Pancreas (tissue), 10 donors: ENCODE data around the gene CDH19. TPM values are rescaled to one million over a fixed set of nuclear protein-coding genes. Genes with fewer than 3 reads are reported as not detected.

Source experiments
- ATAC-seq, 4 donors: fragments of 200-7000 bp; cut with Tn5 transposase; one replicate each; pipeline versions ENCODE4 v1.8.0 to v1.9.1; 2020; ENCODE audit warnings: mild to moderate bottlenecking in 4 of 4, moderate library complexity in 4 of 4
- DNase-seq, 6 donors: peaks; one replicate each; pipeline ENCODE4 v3.0.0-alpha.2; 2020
- FAIRE-seq: peaks from 2 replicates; lab custom pipeline; 2012; peaks lifted over from hg19 to GRCh38; lab: Jason Lieb, UNC
- H3K27ac ChIP-seq, 4 donors: fragments of 200-600 bp; sonication (generic); 1 replicate in 3 of 4; 2 replicates in 1 of 4; pipeline versions ENCODE4 v1.5.0 to v1.8.0; 2020
- H3K27me3 ChIP-seq, 4 donors: fragments of 200-600 bp; one replicate each; pipeline ENCODE4 v1.8.0; 2021
- H3K36me3 ChIP-seq, 3 donors: fragments of 200-600 bp; sonication (generic) in 1 of 3; one replicate each; pipeline versions ENCODE4 v1.5.0 to v1.8.0; 2020 to 2021
- H3K4me1 ChIP-seq, 3 donors: fragments of 200-600 bp; one replicate each; pipeline ENCODE4 v1.8.0; 2021
- H3K4me3 ChIP-seq, 4 donors: fragments of 200-600 bp; sonication (generic) in 2 of 4; one replicate each; pipeline versions ENCODE4 v1.5.0 to v1.8.0; 2020 to 2021
- H3K9me3 ChIP-seq, 4 donors: fragments of 200-600 bp; one replicate each; pipeline ENCODE4 v1.8.0; 2021
- CTCF ChIP-seq, 4 donors: fragments of 200-600 bp; sonication (generic) in 3 of 4; IDR thresholded peaks; one replicate each; pipeline versions ENCODE4 v1.5.0 to v1.8.0; 2021; ENCODE audit warnings: antibody characterized with exemption in 4 of 4
- WGBS, 2 donors: extraction: QIAGEN DNeasy Blood & Tissue Kit; methylation state at CpG; one replicate each; pipeline ENCODE4 v1.1.7; 2013; 5-methylcytosine and 5-hydroxymethylcytosine counted together
- intact Hi-C, 3 donors: fragments of 100-400 bp; cut with DNase I; formaldehyde crosslinking; loops; one replicate each; pipeline versions ENCODE4 v1.11.1 to v1.14.2; 2022
- polyA plus RNA-seq, 2 donors: library from polyadenylated mRNA; stranded (reverse); fragments of 200-250 nt; gene quantifications; one replicate each; pipeline ENCODE4 v1.2.3, GENCODE V29; 2013
- total RNA-seq, 6 donors: library from RNA; stranded (reverse); fragmentation: NEBNext Ultra II Directional in 4 of 6; extraction: Animal tissue kit (Norgen Biotek cat#: 25700) in 4 of 6; gene quantifications; one replicate each; pipeline versions ENCODE4 v1.2.1 to v1.2.4, GENCODE V29; 2021 to 2023
- donor health status: healthy with polysubstance abuse.
- donor health status: DM: no; HTN: no; CAD: no; lungs with moderate emphysema.
- donor health status: DM: no; HTN: no; CAD: no.
- donor health status: control.
- donor health status: control.
- donor health status: Bipolar disorder and iron deficiency.
- donor health status: DM: yes; HTN: yes; CAD: no.
- donor health status: DM: no; HTN: no; CAD: no.
- donor health status: DM: no; HTN: no; CAD: no.
- donor health status: DM: yes; HTN: yes; CAD: no.

Gene CDH19
- total and polyA plus RNA-seq, 8 donors = 0.20 to 1.4 (median 0.46) TPM

GRCh38 chr18:66457245-66457644 is 146.6 kb downstream of the CDH19 start:
- intact Hi-C loops = no loop called here
- DNase-seq = no peak
- no peak for ATAC-seq
- FAIRE-seq = no peak
- Histone ChIP-seq H3K27me3 (no peaks in the 10 kb centered on the region), H3K27ac (no peak overlapping the region), H3K4me1 (no peaks in the 10 kb centered on the region), H3K36me3 (no peaks in the 10 kb centered on the region), H3K9me3 (no peaks in the 10 kb centered on the region), H3K4me3 (no peak overlapping the region)
- WGBS, 2 donors = 57 to 58% methylated on average over 1 of the region's 1 CpG
- TF ChIP-seq CTCF (IDR thresholded peaks at IDR 0.05) = no peak
